Stimulated activated CD4-positive, alpha-beta T cell treated with anti-CD3 and anti-CD28 coated beads, Interleukin-1b, Interleukin-23, amount 100 ng/mL, for 24 hours (primary cell): ENCODE data around the gene NHERF1.

ENCODE experiments used
- DNase-seq, 4 experiments: peaks; one replicate each; pipeline ENCODE4 v3.0.0-alpha.2; 2020; ENCODE audit warnings: low read depth in 4 of 4, low spot score in 1 of 4

The NHERF1 gene

GRCh38 chr17:74782571-74782970 is 34.1 kb downstream of the NHERF1 start:
- DNase-seq = no peak

- DNase-seq = no peak
These were observed 35.8 kb downstream of the NHERF1 start for GRCh38 chr17:74784125-74784810.

- peak in 1 of 4 experiments; percentile 24 for DNase-seq
These were observed 36.9 kb downstream of the NHERF1 start for GRCh38 chr17:74785096-74785980.

GRCh38 chr17:74785981-74786360 is 37.5 kb downstream of the NHERF1 start:
- DNase-seq = no peak

- no peak for DNase-seq
These were observed 38.1 kb downstream of the NHERF1 start for GRCh38 chr17:74786431-74787055.

GRCh38 chr17:74790161-74791058 is 42.0 kb downstream of the NHERF1 start:
- no peak for DNase-seq

- DNase-seq = no peak
These were observed 44.2 kb downstream of the NHERF1 start for GRCh38 chr17:74792586-74793105.

GRCh38 chr17:74795327-74796020 is 47.0 kb downstream of the NHERF1 start:
- DNase-seq = no peak

GRCh38 chr17:74796211-74796610 is 47.8 kb downstream of the NHERF1 start:
- DNase-seq = no peak

- DNase-seq = no peak
These were observed 48.4 kb downstream of the NHERF1 start for GRCh38 chr17:74796866-74797265.

- DNase-seq = no peak
These were observed 49.4 kb downstream of the NHERF1 start for GRCh38 chr17:74797824-74798223.

- no peak for DNase-seq
These were observed 49.8 kb downstream of the NHERF1 start for GRCh38 chr17:74798239-74798707.

GRCh38 chr17:74799097-74799496 is 50.7 kb downstream of the NHERF1 start:
- DNase-seq = no peak

- DNase-seq = no peak
These were observed 52.1 kb downstream of the NHERF1 start for GRCh38 chr17:74800531-74800930.

GRCh38 chr17:74801896-74802295 is 53.5 kb downstream of the NHERF1 start:
- DNase-seq = no peak

- DNase-seq = no peak
These were observed 55.0 kb downstream of the NHERF1 start for GRCh38 chr17:74803388-74803930.

GRCh38 chr17:74803971-74804370 is 55.5 kb downstream of the NHERF1 start:
- no peak for DNase-seq

- DNase-seq = no peak
These were observed 56.3 kb downstream of the NHERF1 start for GRCh38 chr17:74804683-74805082.

- no peak for DNase-seq
These were observed 57.2 kb downstream of the NHERF1 start for GRCh38 chr17:74805591-74805991.

- no peak for DNase-seq
These were observed 57.9 kb downstream of the NHERF1 start for GRCh38 chr17:74806334-74806733.
